ENCODE data around the gene GYS2.
"Not testable (repeated sequence)": the region's sequence is repeated elsewhere in the genome, so short reads cannot be mapped to it uniquely, and the experiment has no call there.

The GYS2 gene

DNA sequence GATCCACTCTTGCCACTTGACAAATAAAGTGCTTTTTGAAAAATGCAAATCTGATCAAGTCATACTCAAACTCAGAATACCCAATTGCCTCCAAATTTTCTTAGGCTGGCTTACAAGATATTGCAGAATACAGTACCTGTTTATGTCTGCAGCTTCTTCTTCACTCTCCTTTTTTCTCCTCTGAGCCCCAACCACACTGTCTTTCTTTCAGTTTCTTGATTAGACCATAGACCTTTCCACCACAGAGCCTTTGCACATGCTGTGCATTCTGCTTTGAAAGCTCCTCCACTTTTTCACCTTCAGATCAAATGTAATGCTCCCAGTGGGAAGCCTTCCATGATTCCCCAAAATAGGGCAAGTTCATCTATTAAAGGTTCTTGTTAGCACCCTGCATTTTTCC lies 13.9 kb upstream of the GYS2 start:
- Mint-ChIP-seq H3K27ac (no peak overlapping the region), H3K9me3 (peaks cover under 1% of the 10 kb centered on the region), H3K4me1 (peaks cover 44% of the 10 kb centered on the region), H3K36me3 (ENCODE audit: low read depth) (peaks cover 5% of the 10 kb centered on the region), H3K4me3 (no peak overlapping the region), H3K27me3 (no peaks in the 10 kb centered on the region)
- no peak for DNase-seq
- no peak for ATAC-seq

GRCh38 chr12:21617030-21617429 lies 12.4 kb upstream of the GYS2 start:
- H3K27ac Mint-ChIP-seq = no peak overlapping the region
- ATAC-seq = no peak
- no peaks in the 10 kb centered on the region for H3K9me3 Mint-ChIP-seq
- H3K36me3 Mint-ChIP-seq (ENCODE audit: low read depth) = peaks cover 4% of the 10 kb centered on the region
- H3K27me3 Mint-ChIP-seq = no peaks in the 10 kb centered on the region
- H3K4me1 Mint-ChIP-seq = peaks cover 51% of the 10 kb centered on the region
- no peak overlapping the region for H3K4me3 Mint-ChIP-seq
- no peak for DNase-seq

DNA sequence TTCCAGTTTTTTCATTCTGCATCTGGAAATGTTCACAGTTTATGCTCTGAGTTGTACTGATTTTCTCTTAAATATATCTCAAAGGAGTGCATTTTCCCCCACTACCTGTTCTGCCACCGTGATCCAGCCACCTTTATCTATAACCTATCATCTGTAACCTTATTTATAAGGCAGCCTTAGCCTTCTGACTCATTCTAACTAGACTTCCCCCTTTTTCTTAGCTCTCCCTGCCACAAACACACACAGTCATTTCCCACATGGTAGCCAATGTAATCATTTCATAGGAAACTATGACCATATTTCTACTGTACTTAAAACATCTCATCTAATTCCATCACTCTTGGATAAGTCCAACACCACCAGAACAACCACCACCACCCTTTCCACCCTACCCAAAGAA lies 10.8 kb upstream of the GYS2 start:
- Mint-ChIP-seq H3K4me3 (peak overlapping the region; percentile 32), H3K4me1 (peaks cover 51% of the 10 kb centered on the region), H3K36me3 (ENCODE audit: low read depth) (peaks cover 2% of the 10 kb centered on the region), H3K27me3 (no peaks in the 10 kb centered on the region), H3K27ac (peak overlapping the region; percentile 88), H3K9me3 (no peaks in the 10 kb centered on the region)
- peak; percentile 95 for ATAC-seq
- DNase-seq = no peak

DNA sequence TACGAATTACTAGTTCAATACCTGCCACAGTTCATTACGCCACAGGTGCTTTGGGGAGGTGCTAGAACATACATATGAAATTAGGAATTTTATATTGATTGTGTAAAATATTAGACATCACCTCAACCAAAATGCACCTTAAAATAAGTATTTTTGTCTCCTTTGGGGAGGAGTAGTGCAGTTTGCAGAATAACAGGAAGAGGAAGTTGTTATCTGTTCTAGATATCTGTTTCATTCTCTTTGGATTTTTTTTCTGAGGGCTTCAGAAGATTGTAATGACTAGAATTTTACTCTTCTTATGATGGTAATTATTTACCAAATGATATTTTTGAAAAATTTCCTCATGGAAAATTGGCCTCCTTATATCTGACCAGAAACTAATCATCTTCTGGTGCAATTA lies 9.9 kb upstream of the GYS2 start:
- Mint-ChIP-seq H3K4me1 (peaks cover 51% of the 10 kb centered on the region), H3K4me3 (no peak overlapping the region), H3K9me3 (no peaks in the 10 kb centered on the region), H3K27me3 (no peaks in the 10 kb centered on the region), H3K27ac (peak overlapping the region; percentile 88), H3K36me3 (ENCODE audit: low read depth) (peaks cover 2% of the 10 kb centered on the region)
- ATAC-seq (no peak), DNase-seq (no peak)

DNA sequence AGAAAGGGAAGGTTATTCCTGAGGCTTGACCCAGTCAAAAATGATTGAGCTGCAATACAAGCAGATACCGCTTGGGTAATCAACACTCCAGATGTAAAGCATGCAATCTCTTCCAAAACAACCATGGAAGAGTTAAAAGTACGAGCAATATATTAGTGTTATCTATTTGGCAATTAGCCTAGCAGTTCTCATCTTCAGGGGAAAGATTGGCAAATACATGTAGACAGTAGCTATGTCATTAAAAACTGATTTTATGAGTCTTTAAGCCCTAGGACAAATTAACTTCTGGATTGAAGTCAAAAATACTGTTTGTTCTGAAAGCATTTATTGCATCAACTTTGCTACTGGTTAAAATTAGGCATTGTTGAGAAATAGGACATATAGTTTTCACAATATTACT lies 9.3 kb upstream of the GYS2 start:
- DNase-seq (no peak), ATAC-seq (no peak)
- no peak overlapping the region for H3K27ac Mint-ChIP-seq
- H3K4me3 Mint-ChIP-seq = no peak overlapping the region
- H3K9me3 Mint-ChIP-seq = no peaks in the 10 kb centered on the region
- peaks cover 2% of the 10 kb centered on the region for H3K36me3 Mint-ChIP-seq (ENCODE audit: low read depth)
- peaks cover 50% of the 10 kb centered on the region for H3K4me1 Mint-ChIP-seq
- no peaks in the 10 kb centered on the region for H3K27me3 Mint-ChIP-seq

DNA sequence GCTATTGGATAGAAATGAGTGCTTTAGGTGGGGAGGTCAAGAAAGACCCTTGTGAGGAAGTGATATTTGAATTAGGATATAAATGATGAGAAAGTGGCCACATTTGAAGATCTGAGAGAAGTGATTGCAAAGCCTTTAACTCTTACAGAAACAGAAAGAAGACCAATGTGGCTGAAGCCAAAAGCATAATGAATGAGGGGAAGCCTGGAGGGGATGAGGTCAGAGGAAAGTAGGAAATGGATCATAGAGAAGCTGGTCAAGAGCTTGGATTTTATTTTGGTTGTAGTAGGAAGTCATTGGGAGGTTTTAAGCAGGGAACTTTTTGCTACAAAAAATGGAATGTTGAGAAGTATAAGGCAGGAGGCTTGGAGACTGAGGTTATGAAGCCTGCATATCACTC lies 3.5 kb upstream of the GYS2 start:
- DNase-seq (no peak), ATAC-seq (no peak)
- no peak overlapping the region for H3K27ac Mint-ChIP-seq
- H3K36me3 Mint-ChIP-seq (ENCODE audit: low read depth) = no peaks in the 10 kb centered on the region
- H3K9me3 Mint-ChIP-seq = no peaks in the 10 kb centered on the region
- H3K4me3 Mint-ChIP-seq = no peak overlapping the region
- H3K27me3 Mint-ChIP-seq = no peaks in the 10 kb centered on the region
- H3K4me1 Mint-ChIP-seq = peaks cover 6% of the 10 kb centered on the region

DNA sequence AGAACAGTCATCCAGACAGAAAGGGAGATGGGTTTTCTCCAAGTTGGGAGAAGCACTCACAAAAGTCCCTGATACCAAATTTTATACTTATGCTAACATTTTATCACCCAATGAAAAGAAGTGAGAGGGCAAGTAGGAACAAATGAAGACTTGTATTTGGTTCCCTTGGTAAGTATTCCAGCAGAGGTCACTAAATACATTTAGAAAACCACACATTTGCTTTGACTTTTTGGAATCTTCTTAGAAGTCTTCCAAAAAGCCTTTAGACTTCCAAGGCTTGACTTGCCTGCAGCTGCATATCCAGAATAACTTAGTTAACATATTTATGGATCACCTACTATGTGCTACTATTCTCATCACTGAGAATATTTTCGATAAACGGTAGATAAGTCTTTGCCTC lies 3.1 kb upstream of the GYS2 start:
- no peaks in the 10 kb centered on the region for H3K9me3 Mint-ChIP-seq
- no peak for DNase-seq
- no peak overlapping the region for H3K27ac Mint-ChIP-seq
- H3K4me1 Mint-ChIP-seq = peaks cover 3% of the 10 kb centered on the region
- no peak overlapping the region for H3K4me3 Mint-ChIP-seq
- ATAC-seq = no peak
- no peaks in the 10 kb centered on the region for H3K36me3 Mint-ChIP-seq (ENCODE audit: low read depth)
- H3K27me3 Mint-ChIP-seq = no peaks in the 10 kb centered on the region

GRCh38 chr12:21606175-21606574 lies 1.5 kb upstream of the GYS2 start:
- Mint-ChIP-seq H3K4me3 (no peak overlapping the region), H3K9me3 (no peaks in the 10 kb centered on the region), H3K4me1 (no peaks in the 10 kb centered on the region), H3K36me3 (ENCODE audit: low read depth) (no peaks in the 10 kb centered on the region), H3K27ac (no peak overlapping the region), H3K27me3 (no peaks in the 10 kb centered on the region)
- no peak for DNase-seq
- no peak for ATAC-seq

- H3K36me3 Mint-ChIP-seq (ENCODE audit: low read depth) = no peaks in the 10 kb centered on the region
- H3K4me3 Mint-ChIP-seq = no peak overlapping the region
- DNase-seq = no peak
- H3K27me3 Mint-ChIP-seq = no peaks in the 10 kb centered on the region
- ATAC-seq = no peak
- H3K4me1 Mint-ChIP-seq = no peaks in the 10 kb centered on the region
- no peak overlapping the region for H3K27ac Mint-ChIP-seq
- H3K9me3 Mint-ChIP-seq = no peaks in the 10 kb centered on the region
Observed at GRCh38 chr12:21602774-21603173, 1.9 kb downstream of the GYS2 start.

DNA sequence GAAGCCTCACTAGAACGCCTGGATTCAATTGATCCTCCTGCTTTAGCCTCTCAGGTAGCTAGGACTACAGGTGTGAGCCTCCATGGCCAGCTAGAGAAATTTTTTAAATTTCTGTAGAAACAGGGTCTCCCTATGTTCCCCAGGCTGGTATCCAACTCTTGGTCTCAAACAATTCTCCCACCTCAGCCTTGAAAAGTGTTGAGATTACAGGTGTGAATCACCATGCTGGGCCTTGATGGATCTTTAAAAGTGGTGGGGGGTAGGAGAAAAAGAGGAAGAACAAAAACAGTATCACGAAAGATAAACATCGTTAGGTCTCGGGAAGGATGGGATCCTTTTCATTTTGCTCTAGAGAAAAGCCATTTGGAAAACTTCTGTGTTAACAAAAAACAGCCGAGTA lies 4.5 kb downstream of the GYS2 start:
- no peak for ATAC-seq
- Mint-ChIP-seq H3K36me3 (ENCODE audit: low read depth) (no peaks in the 10 kb centered on the region), H3K27ac (no peak overlapping the region), H3K27me3 (no peaks in the 10 kb centered on the region), H3K4me1 (no peaks in the 10 kb centered on the region), H3K9me3 (no peaks in the 10 kb centered on the region), H3K4me3 (no peak overlapping the region)
- no peak for DNase-seq

DNA sequence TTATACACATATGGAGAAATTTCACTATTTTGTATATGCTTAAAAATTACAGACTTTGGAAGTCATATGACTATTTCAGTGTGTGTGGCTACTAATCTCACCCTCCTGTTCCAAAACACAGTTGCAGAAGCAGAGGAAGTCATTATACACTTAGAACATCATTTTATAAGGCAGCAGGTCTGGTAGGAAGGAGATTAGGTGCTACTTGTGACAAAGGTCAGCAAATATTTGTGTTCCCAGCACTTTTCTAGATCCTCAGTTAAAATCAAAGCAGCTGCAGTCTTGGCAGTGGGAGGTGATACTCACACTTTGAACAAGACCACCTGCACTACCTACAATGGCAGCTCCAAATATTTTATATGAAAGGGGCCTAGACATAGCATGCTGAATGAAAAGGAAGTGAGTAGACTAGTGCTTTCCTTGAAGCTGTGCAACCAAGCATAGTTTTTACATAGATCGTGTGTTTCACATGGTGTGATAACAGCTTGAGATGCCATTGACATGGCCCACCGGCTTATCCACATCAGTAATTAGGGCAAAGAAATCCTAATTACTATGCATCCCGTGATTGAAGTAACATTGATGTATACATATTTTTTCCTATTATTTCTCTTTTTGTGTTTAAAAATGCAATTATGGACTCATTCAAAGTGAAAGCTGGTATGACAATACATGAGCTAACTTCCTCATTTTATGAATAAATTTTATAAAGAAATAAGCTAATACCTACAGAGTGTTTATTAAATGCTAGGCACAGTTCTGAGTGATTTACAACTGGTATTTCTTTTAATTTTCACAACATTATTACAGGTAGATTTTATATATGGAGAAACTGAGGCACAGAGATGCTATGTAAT lies 5.3 kb downstream of the GYS2 start:
- no peaks in the 10 kb centered on the region for H3K36me3 Mint-ChIP-seq (ENCODE audit: low read depth)
- ATAC-seq (no peak), DNase-seq (no peak)
- no peaks in the 10 kb centered on the region for H3K9me3 Mint-ChIP-seq
- H3K4me3 Mint-ChIP-seq = no peak overlapping the region
- H3K4me1 Mint-ChIP-seq = no peaks in the 10 kb centered on the region
- no peak overlapping the region for H3K27ac Mint-ChIP-seq
- H3K27me3 Mint-ChIP-seq = no peaks in the 10 kb centered on the region

DNA sequence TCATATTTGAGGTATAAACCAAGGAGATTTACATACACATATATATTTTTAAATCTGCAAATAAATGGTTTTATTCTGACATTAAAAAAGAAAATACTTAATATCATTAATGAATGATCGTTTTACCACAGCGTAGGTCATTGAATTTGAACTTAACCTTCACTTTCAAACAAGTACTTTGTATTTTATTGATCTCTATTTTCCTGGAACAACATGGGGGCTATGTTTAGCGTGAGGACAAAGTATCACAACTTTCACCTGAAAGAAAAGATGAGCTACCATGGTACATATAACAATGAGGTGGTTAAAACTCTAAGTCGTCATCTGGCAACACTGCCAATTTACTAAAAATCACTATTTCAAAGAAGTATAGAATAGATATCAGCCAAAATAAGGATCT lies 6.0 kb downstream of the GYS2 start:
- Mint-ChIP-seq H3K36me3 (ENCODE audit: low read depth) (no peaks in the 10 kb centered on the region), H3K27ac (no peak overlapping the region), H3K4me3 (no peak overlapping the region), H3K4me1 (no peaks in the 10 kb centered on the region), H3K27me3 (no peaks in the 10 kb centered on the region), H3K9me3 (no peaks in the 10 kb centered on the region)
- ATAC-seq (no peak), DNase-seq (no peak)

DNA sequence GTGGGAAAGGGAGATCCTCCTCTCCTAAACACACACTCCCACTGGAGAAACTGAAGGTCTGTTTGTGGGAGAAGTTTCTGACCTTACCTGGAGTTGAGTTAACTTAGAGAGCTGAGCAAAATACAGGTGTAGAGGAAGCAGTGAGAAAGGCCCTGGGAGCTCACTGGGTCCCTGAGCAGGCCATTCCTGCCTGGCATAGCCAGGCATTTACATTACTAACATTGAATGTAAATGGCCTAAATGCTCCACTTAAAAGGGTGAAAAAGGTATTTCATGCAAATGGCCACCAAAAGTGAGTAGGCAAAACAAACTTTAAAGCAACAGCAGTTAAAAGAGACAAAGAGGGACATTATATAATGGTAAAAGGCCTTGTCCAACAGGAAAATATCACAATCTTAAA lies 9.3 kb downstream of the GYS2 start:
- not testable (repeated sequence) for H3K27me3 Mint-ChIP-seq; ATAC-seq; H3K4me3 Mint-ChIP-seq; DNase-seq; H3K36me3 Mint-ChIP-seq (ENCODE audit: low read depth); H3K4me1 Mint-ChIP-seq; H3K27ac Mint-ChIP-seq
- H3K9me3 Mint-ChIP-seq = peaks cover 25% of the 10 kb centered on the region

DNA sequence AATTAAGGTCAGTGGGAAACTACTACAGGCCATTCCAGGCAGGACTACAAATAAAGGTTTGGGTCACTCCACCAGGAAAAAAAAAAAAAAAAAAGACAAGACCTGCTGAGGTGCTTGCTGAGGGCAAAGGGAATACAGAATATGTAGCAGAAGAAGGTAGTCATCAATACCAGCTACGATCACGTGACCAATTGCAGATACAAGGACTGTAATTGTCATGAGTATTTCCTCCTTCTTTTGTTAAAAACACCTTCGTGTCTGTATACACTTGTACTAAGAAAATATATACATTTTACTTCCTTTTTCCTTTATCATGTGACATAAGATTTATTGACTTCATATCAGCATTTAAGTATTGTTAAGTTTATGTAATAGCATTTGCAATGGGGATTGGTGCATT lies 19.2 kb downstream of the GYS2 start:
- DNase-seq = no peak
- H3K27me3 Mint-ChIP-seq = no peaks in the 10 kb centered on the region
- no peak for ATAC-seq
- no peak overlapping the region for H3K27ac Mint-ChIP-seq
- H3K9me3 Mint-ChIP-seq = peaks cover 9% of the 10 kb centered on the region
- no peaks in the 10 kb centered on the region for H3K36me3 Mint-ChIP-seq (ENCODE audit: low read depth)
- H3K4me1 Mint-ChIP-seq = no peaks in the 10 kb centered on the region
- H3K4me3 Mint-ChIP-seq = no peak overlapping the region

GRCh38 chr12:21584403-21585182 lies 20.1 kb downstream of the GYS2 start:
- H3K4me3 Mint-ChIP-seq; ATAC-seq; DNase-seq; H3K36me3 Mint-ChIP-seq (ENCODE audit: low read depth); H3K27me3 Mint-ChIP-seq; H3K9me3 Mint-ChIP-seq; H3K4me1 Mint-ChIP-seq; H3K27ac Mint-ChIP-seq: not testable (repeated sequence)

Measured in activated naive CD8-positive, alpha-beta T cell treated with anti-CD3 and anti-CD28 coated beads, Interleukin-2, amount 50 U/mL, for 24 hours (primary cell).